GOT3 (cell line): ENCODE measurements around the gene CATSPERD.
"Not testable (repeated sequence)": the region's sequence is repeated elsewhere in the genome, so short reads cannot be mapped to it uniquely, and the experiment has no call there.

ENCODE experiments used
- DNase-seq: peaks from one replicate; lab custom pipeline; 2025; ENCODE audit warnings: mixed read lengths; lab: John Stamatoyannopoulos, UW

Gene CATSPERD

GRCh38 chr19:5719274-5719960, 1.0 kb upstream of the CATSPERD start:
- DNase-seq = no peak

GRCh38 chr19:5727453-5728050, 7.1 kb downstream of the CATSPERD start:
- no peak for DNase-seq

- DNase-seq = not testable (repeated sequence)
Measured at GRCh38 chr19:5733172-5733571, 12.7 kb downstream of the CATSPERD start.

- DNase-seq = no peak
Measured at GRCh38 chr19:5738423-5738822, 18.0 kb downstream of the CATSPERD start.

- no peak for DNase-seq
Measured at GRCh38 chr19:5742051-5742450, 21.6 kb downstream of the CATSPERD start.

- DNase-seq = no peak
Measured at GRCh38 chr19:5743630-5744029, 23.2 kb downstream of the CATSPERD start.

- DNase-seq = not testable (repeated sequence)
Measured at GRCh38 chr19:5744999-5745398, 24.6 kb downstream of the CATSPERD start.

- not testable (repeated sequence) for DNase-seq
Measured at GRCh38 chr19:5748920-5749319, 28.5 kb downstream of the CATSPERD start.

- DNase-seq = no peak
Measured at GRCh38 chr19:5749505-5749904, 29.1 kb downstream of the CATSPERD start.

GRCh38 chr19:5751709-5752108, 31.3 kb downstream of the CATSPERD start:
- DNase-seq = no peak

GRCh38 chr19:5753743-5754142, 33.3 kb downstream of the CATSPERD start:
- no peak for DNase-seq

GRCh38 chr19:5762608-5763217, 42.3 kb downstream of the CATSPERD start:
- DNase-seq = no peak

GRCh38 chr19:5765220-5765619, 44.8 kb downstream of the CATSPERD start:
- DNase-seq = no peak

GRCh38 chr19:5767949-5768348, 47.5 kb downstream of the CATSPERD start:
- DNase-seq = no peak

GRCh38 chr19:5772416-5772815, 52.0 kb downstream of the CATSPERD start:
- no peak for DNase-seq

GRCh38 chr19:5773276-5773675, 52.8 kb downstream of the CATSPERD start:
- DNase-seq = no peak

GRCh38 chr19:5774921-5775320, 54.5 kb downstream of the CATSPERD start:
- DNase-seq = no peak

- no peak for DNase-seq
Measured at GRCh38 chr19:5775668-5776309, 55.4 kb downstream of the CATSPERD start.

- no peak for DNase-seq
Measured at GRCh38 chr19:5778402-5778801, 58.0 kb downstream of the CATSPERD start.

GRCh38 chr19:5780916-5781315, 60.5 kb downstream of the CATSPERD start:
- not testable (repeated sequence) for DNase-seq

GRCh38 chr19:5782322-5782721, 61.9 kb downstream of the CATSPERD start:
- no peak for DNase-seq

- no peak for DNase-seq
Measured at GRCh38 chr19:5782945-5783919, 62.8 kb downstream of the CATSPERD start.
